Nephron progenitor cell (in vitro differentiated cells): Measurements from ENCODE around the gene CHRND.

Experiments
- DNase-seq: peaks from one replicate; pipeline ENCODE4 v3.0.0; 2021
- H3K27ac Mint-ChIP-seq: 2 replicates; pipeline ENCODE4 v1.8.0; 2021; ENCODE audit warnings: mild to moderate bottlenecking, moderate library complexity, mixed read lengths
- H3K27me3 Mint-ChIP-seq: 2 replicates; pipeline ENCODE4 v1.8.0; 2021; ENCODE audit warnings: mild to moderate bottlenecking, low read depth, mixed read lengths; ENCODE audit not compliant: poor library complexity
- H3K36me3 Mint-ChIP-seq: 2 replicates; pipeline ENCODE4 v1.8.0; 2021; ENCODE audit warnings: low read depth, mixed read lengths
- H3K4me1 Mint-ChIP-seq: 2 replicates; pipeline ENCODE4 v1.8.0; 2021; ENCODE audit warnings: mixed read lengths
- H3K4me3 Mint-ChIP-seq: 2 replicates; pipeline ENCODE4 v1.8.0; 2021; ENCODE audit warnings: mild to moderate bottlenecking, moderate library complexity, mixed read lengths
- H3K9me3 Mint-ChIP-seq: 2 replicates; pipeline ENCODE4 v1.8.0; 2021; ENCODE audit warnings: mild to moderate bottlenecking, moderate library complexity, mixed read lengths
- TF ChIP-seq, protein P1 (sequence below): fragments of 200-600 bp; sonication (generic); IDR thresholded peaks from 2 replicates; pipeline ENCODE4 v1.5.0; 2021; ENCODE audit warnings: antibody characterized with exemption

The CHRND gene

DNA sequence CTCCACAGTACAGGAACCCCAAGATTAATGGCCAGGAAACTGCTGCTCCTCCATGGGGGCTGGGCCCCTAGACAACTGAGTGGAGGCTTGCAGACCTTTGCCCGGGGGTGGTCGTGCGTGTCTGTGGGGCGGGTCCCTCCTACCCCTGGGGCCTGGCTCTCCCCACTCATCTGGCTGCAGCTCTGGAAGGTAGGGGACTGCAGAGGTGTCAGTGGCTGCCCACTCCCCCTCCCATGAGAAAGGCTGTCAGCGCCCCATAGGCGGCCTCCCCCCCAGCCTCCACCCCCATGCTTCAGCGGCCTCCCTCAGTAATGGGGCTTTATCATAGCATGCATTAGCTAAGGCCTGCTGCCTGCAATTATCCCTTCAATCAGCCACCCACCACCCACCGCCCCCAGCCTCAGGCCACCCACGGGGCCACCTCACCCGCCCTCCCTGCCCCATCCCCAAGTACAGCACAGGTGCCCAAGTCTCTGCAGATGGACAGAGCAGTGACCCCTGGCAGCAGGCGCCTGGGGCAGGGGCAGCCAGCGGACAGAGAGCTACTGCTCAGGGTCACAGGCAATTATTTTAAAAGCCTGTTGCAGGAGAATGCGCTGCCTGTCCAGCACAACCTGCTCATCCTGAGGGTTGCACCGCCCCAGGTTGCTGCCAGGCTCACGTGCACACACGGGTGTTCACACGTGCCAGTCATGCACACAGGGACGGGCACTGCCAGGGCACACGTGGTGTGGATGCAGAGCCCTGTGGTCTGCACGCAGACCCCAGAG is 29.3 kb upstream of the CHRND start:
- Mint-ChIP-seq H3K4me3 (no peak overlapping the region), H3K4me1 (peaks cover 73% of the 10 kb centered on the region), H3K27me3 (peaks cover 48% of the 10 kb centered on the region), H3K27ac (no peak overlapping the region), H3K36me3 (no peaks in the 10 kb centered on the region), H3K9me3 (no peaks in the 10 kb centered on the region)
- TF ChIP-seq, protein P1, sequence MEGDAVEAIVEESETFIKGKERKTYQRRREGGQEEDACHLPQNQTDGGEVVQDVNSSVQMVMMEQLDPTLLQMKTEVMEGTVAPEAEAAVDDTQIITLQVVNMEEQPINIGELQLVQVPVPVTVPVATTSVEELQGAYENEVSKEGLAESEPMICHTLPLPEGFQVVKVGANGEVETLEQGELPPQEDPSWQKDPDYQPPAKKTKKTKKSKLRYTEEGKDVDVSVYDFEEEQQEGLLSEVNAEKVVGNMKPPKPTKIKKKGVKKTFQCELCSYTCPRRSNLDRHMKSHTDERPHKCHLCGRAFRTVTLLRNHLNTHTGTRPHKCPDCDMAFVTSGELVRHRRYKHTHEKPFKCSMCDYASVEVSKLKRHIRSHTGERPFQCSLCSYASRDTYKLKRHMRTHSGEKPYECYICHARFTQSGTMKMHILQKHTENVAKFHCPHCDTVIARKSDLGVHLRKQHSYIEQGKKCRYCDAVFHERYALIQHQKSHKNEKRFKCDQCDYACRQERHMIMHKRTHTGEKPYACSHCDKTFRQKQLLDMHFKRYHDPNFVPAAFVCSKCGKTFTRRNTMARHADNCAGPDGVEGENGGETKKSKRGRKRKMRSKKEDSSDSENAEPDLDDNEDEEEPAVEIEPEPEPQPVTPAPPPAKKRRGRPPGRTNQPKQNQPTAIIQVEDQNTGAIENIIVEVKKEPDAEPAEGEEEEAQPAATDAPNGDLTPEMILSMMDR: no peak
- DNase-seq: peak; percentile 39

DNA sequence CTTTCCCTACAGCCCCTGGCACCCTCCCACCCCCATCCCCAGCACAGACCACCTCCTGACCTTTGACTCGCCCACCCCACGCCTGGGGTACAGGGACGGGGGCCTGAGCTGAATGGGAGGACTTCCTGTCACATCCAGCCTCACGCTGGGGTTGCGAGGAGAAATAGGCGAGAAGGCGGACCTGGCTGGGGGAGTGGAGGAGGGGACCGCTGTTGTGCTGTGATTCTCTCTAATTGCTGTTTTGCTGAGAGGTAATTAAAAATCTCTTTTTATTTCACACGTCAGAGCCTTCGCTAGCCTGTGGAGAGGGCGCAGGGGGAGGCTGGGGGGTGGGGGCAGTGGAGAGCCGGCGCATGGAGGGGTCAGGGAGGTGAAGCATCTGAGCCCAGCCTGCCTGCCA is 28.6 kb upstream of the CHRND start:
- Mint-ChIP-seq H3K27me3 (peaks cover 41% of the 10 kb centered on the region), H3K9me3 (no peaks in the 10 kb centered on the region), H3K27ac (no peak overlapping the region), H3K36me3 (no peaks in the 10 kb centered on the region), H3K4me3 (no peak overlapping the region), H3K4me1 (peaks cover 75% of the 10 kb centered on the region)
- no peak for DNase-seq
- TF ChIP-seq, protein P1: no peak

DNA sequence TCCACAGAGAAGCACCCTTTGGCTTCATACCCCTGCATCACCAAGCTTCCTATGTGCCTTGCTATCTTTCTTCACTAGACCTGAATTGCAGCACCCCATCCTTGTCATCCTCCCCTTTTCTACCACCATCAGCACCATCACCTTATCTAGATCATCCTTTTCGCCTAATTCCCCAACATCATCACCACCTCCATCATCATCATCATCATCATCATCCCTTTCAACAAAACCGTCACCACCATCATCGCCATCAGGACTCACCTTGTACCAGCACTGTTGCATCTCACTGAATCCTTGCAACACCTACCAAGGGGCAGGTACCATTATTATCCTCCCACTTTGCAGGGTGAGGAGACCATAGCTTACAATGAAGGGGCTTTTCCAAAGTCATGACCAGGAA is 27.5 kb upstream of the CHRND start:
- DNase-seq: no peak
- no peaks in the 10 kb centered on the region for H3K9me3 Mint-ChIP-seq
- H3K4me3 Mint-ChIP-seq: no peak overlapping the region
- peaks cover 68% of the 10 kb centered on the region for H3K4me1 Mint-ChIP-seq
- TF ChIP-seq, protein P1: no peak
- H3K36me3 Mint-ChIP-seq: no peaks in the 10 kb centered on the region
- no peak overlapping the region for H3K27ac Mint-ChIP-seq
- H3K27me3 Mint-ChIP-seq: peaks cover 40% of the 10 kb centered on the region

DNA sequence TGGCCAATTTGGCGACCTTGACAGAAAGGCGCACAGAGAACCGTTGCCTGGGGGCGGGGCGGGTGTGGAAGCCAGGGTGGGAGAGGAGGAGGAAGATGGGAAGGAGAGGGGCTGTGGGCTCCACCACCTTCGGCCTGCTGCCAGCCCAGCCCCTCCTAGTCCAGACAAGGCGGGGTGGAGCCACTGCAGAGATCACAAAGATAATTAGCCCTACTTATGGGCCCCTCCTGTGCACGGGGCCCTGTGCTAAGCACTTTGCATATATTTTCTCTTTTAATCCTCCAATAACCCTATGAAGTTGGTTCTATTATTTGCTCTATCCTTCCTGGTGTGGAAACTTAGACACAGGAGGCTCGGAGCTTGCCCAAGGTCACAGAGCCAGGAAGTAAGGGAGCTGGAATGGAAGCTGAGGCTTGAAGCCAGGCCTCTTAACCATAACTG is 24.6 kb upstream of the CHRND start:
- Mint-ChIP-seq H3K27me3 (peaks cover 50% of the 10 kb centered on the region), H3K9me3 (no peaks in the 10 kb centered on the region), H3K4me1 (peaks cover 81% of the 10 kb centered on the region), H3K4me3 (peak overlapping the region; percentile 61), H3K36me3 (no peaks in the 10 kb centered on the region), H3K27ac (no peak overlapping the region)
- TF ChIP-seq, protein P1: no peak
- no peak for DNase-seq

DNA sequence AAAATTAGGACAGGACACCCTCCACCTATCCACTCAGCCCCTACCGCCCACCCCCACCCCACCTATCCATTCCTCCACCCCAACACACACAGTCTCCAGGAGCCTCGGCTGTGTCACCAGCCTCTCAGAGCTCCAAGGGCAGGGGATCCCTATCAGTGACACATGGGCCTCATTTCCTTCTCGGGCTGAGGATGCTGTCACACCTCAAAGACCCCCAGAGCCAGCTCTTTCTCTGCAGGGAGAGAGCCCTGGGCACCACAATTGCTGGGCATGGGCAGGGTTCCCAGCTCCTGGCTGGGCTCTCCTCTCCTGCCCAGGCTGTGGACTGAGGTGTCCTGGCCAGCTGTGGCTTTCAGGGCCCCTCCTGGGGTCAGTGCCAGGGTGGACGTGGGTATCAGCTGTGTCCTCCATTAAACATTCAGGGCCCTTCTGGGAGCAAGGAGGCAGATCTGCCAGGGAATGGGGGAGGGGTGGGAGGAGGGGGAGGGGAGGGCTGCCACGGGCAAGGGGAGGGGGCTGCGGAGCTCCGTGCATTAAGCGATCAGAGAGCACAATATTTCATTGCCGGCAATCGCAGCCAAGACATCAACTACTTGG is 24.1 kb upstream of the CHRND start:
- Mint-ChIP-seq H3K9me3 (no peaks in the 10 kb centered on the region), H3K4me1 (peaks cover 86% of the 10 kb centered on the region), H3K27ac (no peak overlapping the region), H3K27me3 (peaks cover 50% of the 10 kb centered on the region), H3K36me3 (no peaks in the 10 kb centered on the region), H3K4me3 (peak overlapping the region; percentile 79)
- TF ChIP-seq, protein P1: no peak
- no peak for DNase-seq
